CD4-positive, alpha-beta T cell treated with Interleukin-4 for 4 hours (primary cell): Measurements from ENCODE around the gene MRTO4.
A peak's percentile ranks its signal among the peaks of the same experiment; 100 is the strongest.
"Not testable (repeated sequence)": the region's sequence is repeated elsewhere in the genome, so short reads cannot be mapped to it uniquely, and the experiment has no call there.

Experiments used
- DNase-seq: peaks from one replicate; pipeline ENCODE4 v3.0.0-alpha.2; 2020

Gene MRTO4

GRCh38 chr1:19229229-19229628, 22.4 kb upstream of the MRTO4 start:
- DNase-seq = no peak

- DNase-seq = no peak
Observed at GRCh38 chr1:19229828-19230325, 21.7 kb upstream of the MRTO4 start.

GRCh38 chr1:19231736-19232523, 19.7 kb upstream of the MRTO4 start:
- DNase-seq = not testable (repeated sequence)

- no peak for DNase-seq
Observed at GRCh38 chr1:19232524-19232846, 19.1 kb upstream of the MRTO4 start.

GRCh38 chr1:19234224-19234623, 17.4 kb upstream of the MRTO4 start:
- DNase-seq = no peak

- DNase-seq = no peak
Observed at GRCh38 chr1:19239876-19240275, 11.7 kb upstream of the MRTO4 start.

- DNase-seq = peak; percentile 61
Observed at GRCh38 chr1:19240673-19241538, 10.7 kb upstream of the MRTO4 start.

GRCh38 chr1:19250629-19251304, 838 bp upstream of the MRTO4 start:
- DNase-seq = no peak

GRCh38 chr1:19254416-19254815, 2.8 kb downstream of the MRTO4 start:
- no peak for DNase-seq

GRCh38 chr1:19255288-19255687, 3.7 kb downstream of the MRTO4 start:
- DNase-seq = no peak

GRCh38 chr1:19256301-19256700, 4.7 kb downstream of the MRTO4 start:
- DNase-seq = not testable (repeated sequence)

- no peak for DNase-seq
Observed at GRCh38 chr1:19257178-19257914, 5.7 kb downstream of the MRTO4 start.

GRCh38 chr1:19258353-19258752, 6.7 kb downstream of the MRTO4 start:
- DNase-seq = no peak

GRCh38 chr1:19260211-19261138, 8.9 kb downstream of the MRTO4 start:
- DNase-seq = no peak

- DNase-seq = no peak
Observed at GRCh38 chr1:19262047-19262446, 10.4 kb downstream of the MRTO4 start.

GRCh38 chr1:19262744-19263143, 11.1 kb downstream of the MRTO4 start:
- no peak for DNase-seq

GRCh38 chr1:19268445-19268844, 16.8 kb downstream of the MRTO4 start:
- DNase-seq = no peak

- DNase-seq = not testable (repeated sequence)
Observed at GRCh38 chr1:19269427-19270342, 18.1 kb downstream of the MRTO4 start.

GRCh38 chr1:19270343-19270730, 18.7 kb downstream of the MRTO4 start:
- DNase-seq = not testable (repeated sequence)

- no peak for DNase-seq
Observed at GRCh38 chr1:19272064-19272463, 20.5 kb downstream of the MRTO4 start.
